ENCODE measurements around the gene ARID5B. TPM values are rescaled to one million over a fixed set of nuclear protein-coding genes. Genes with fewer than 3 reads are reported as not detected.

ARID5B gene
- total and polyA plus RNA-seq, 2 of the 4 experiments (the other 2 are of a cell fraction) = 41.0 to 125 TPM

GRCh38 chr10:61989995-61990760 lies 88.7 kb downstream of the ARID5B start:
- H3K4me2 ChIP-seq (ENCODE audit: low read depth, low read length) = no peak overlapping the region
- H3K4me1 ChIP-seq (ENCODE audit: control insufficient read depth, insufficient read depth, low read length) = peaks cover 15% of the 10 kb centered on the region
- no peak overlapping the region for H4K8ac ChIP-seq (ENCODE audit: low read depth in 2 of 2, low read length in 2 of 2)
- peak overlapping the region; percentile 73; the same call in 1 of the 2 replicates for H3K14ac ChIP-seq (replicated peaks; ENCODE audit: low read depth, low read length)
- intact Hi-C loops (cut with micrococcal nuclease) = no loop called here
- H3K18ac ChIP-seq (ENCODE audit: low read depth, low read length) = peak overlapping the region; percentile 16
- peak overlapping the region; percentile 40 for H2AK5ac ChIP-seq (ENCODE audit: low read depth, low read length)
- H4K91ac ChIP-seq (ENCODE audit: insufficient read depth, low read depth, low read length) = no peak overlapping the region
- H3K23ac ChIP-seq (ENCODE audit: low read depth, low read length) = peak overlapping the region; percentile 31; the same call in 1 of the 2 replicates
- no peaks in the 10 kb centered on the region for H3K9me3 ChIP-seq (ENCODE audit: control insufficient read depth, insufficient read depth, low read length)
- in situ Hi-C loops (cut with MboI; ENCODE audit: low sequenced_read_pairs) = no loop called here
- dilution Hi-C loops (cut with HindIII; ENCODE audit: low sequenced_read_pairs, unreplicated experiment) = no loop called here
- no peak overlapping the region for H2BK120ac ChIP-seq (ENCODE audit: low read depth, low read length)
- H3K36me3 ChIP-seq (ENCODE audit: control insufficient read depth, insufficient read depth, low read length) = peaks cover 10% of the 10 kb centered on the region
- TF ChIP-seq CTCF (conservative IDR thresholded peaks at IDR 0.05; ENCODE audit: low read depth, low read length) = no peak
- H4K5ac ChIP-seq (ENCODE audit: low read depth, low read length) = no peak overlapping the region
- CTCF ChIA-PET = no interaction called here
- H2BK20ac ChIP-seq (ENCODE audit: low read depth, low read length) = peak overlapping the region; percentile 20; the same call in 1 of the 2 replicates
- H2BK15ac ChIP-seq (ENCODE audit: low read depth, low read length) = peak overlapping the region; percentile 27; the same call in 1 of the 3 replicates
- H3K27ac ChIP-seq (ENCODE audit: insufficient read depth, low read length) = peak overlapping the region; percentile 37; the same call in 1 of the 2 replicates
- no peak overlapping the region for H3K9ac ChIP-seq (ENCODE audit: low read depth, low read length)
- peak overlapping the region; percentile 5; the same call in 1 of the 2 replicates for H3K4ac ChIP-seq (ENCODE audit: low read depth, low read length)
- POLR2A ChIA-PET (ENCODE audit: unreplicated experiment) = no interaction called here
- no peak overlapping the region for H3K56ac ChIP-seq (ENCODE audit: extremely low read depth, insufficient read depth, low read length)
- H2BK5ac ChIP-seq (ENCODE audit: low read depth, low read length, poor library complexity, severe bottlenecking) = peak overlapping the region; percentile 4
- H2AK9ac ChIP-seq (replicated peaks; ENCODE audit: low read depth, low read length, poor library complexity) = no peak overlapping the region
- no TSS peak for BruUV-seq (replicated peaks)
- ATAC-seq (ENCODE audit: low read depth) (no peak), DNase-seq (no peak)
- H3K27me3 ChIP-seq (ENCODE audit: control insufficient read depth, insufficient read depth, low read length) = no peaks in the 10 kb centered on the region
- no peak overlapping the region for H3K4me3 ChIP-seq (ENCODE audit: insufficient read depth, low read depth, low read length)
- WGBS, 2 experiments (ENCODE audit: extremely low coverage in 2 of 2, insufficient read length in 1 of 2) = 100% methylated on average over 1 of the region's 4 CpGs; no CpG with 5 or more reads in 1 of the 2 experiments
- no peak overlapping the region for H2AFZ ChIP-seq (replicated peaks; ENCODE audit: low read length, poor library complexity)
- H4K20me1 ChIP-seq (ENCODE audit: insufficient read depth, low read length) = peaks cover 25% of the 10 kb centered on the region; the same call in 1 of the 2 replicates
- H3K79me1 ChIP-seq (ENCODE audit: low read depth in 1 of 2, low read length in 2 of 2) = peaks cover 44 to 82% of the 10 kb centered on the region in 2 experiments
- peaks cover 23% of the 10 kb centered on the region for H3K9me1 ChIP-seq (ENCODE audit: insufficient read depth, low read length)
